SK-MEL-5 (cell line): ENCODE measurements around the gene GRID2. TPM values are rescaled to one million over a fixed set of nuclear protein-coding genes. Genes with fewer than 3 reads are reported as not detected.

Source experiments
- DNase-seq: peaks from one replicate; pipeline ENCODE4 v3.0.0-alpha.2; 2016; ENCODE audit warnings: low read depth, low spot score
- in situ Hi-C: cut with HindIII; loops from 2 replicates; pipeline ENCODE4 v1.10.0; 2016; ENCODE audit warnings: low sequenced_read_pairs, high pct_unique_total_duplicates, low pct_unique_long_range_greater_than_20kb
- total RNA-seq: library from RNA; depleted of rRNA; stranded (reverse); fragments of >200 nt; shearing (Covaris generic); gene quantifications from 2 replicates; pipeline ENCODE4 v1.2.3, GENCODE V29; 2014

GRID2 gene
- total RNA-seq, 1 experiment from 2014 or later: not detected

GRCh38 chr4:92279296-92279695, 24.5 kb upstream of the GRID2 start:
- in situ Hi-C loops: no loop called here
- no peak for DNase-seq

GRCh38 chr4:92299152-92299551, 4.6 kb upstream of the GRID2 start:
- in situ Hi-C loops: no loop called here

DNA sequence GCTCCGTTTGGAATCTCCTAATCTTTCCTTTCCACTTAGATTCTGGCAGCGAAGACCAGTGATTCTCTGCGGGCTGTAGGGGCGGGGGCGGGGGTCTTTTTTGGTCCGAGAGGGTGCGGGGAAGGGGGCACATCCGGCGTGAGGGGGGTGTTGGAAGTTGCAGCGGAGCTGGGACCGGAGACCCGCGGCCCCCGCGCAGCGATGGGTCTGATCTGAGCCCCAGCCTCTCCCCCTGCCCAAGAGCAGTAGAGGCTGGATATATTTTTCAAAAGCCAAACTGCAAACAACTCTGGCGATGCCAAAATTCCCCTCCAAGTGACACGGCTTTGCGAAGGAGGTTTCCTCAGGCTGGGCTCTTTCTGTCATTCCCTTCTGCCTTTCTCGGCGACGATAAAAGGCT, 355 bp downstream of the GRID2 start:
- in situ Hi-C loops: no loop called here
- DNase-seq: no peak

More at GRCh38 chr4:92299152-92299551, 4.6 kb upstream of the GRID2 start:
- DNase-seq: peak; percentile 2

- no peak for DNase-seq
- in situ Hi-C loops: no loop called here
These were observed 840 bp downstream of the GRID2 start for GRCh38 chr4:92304606-92305005.

GRCh38 chr4:92305148-92305877, 1.5 kb downstream of the GRID2 start:
- peak; percentile 4 for DNase-seq
- in situ Hi-C loops: no loop called here

DNA sequence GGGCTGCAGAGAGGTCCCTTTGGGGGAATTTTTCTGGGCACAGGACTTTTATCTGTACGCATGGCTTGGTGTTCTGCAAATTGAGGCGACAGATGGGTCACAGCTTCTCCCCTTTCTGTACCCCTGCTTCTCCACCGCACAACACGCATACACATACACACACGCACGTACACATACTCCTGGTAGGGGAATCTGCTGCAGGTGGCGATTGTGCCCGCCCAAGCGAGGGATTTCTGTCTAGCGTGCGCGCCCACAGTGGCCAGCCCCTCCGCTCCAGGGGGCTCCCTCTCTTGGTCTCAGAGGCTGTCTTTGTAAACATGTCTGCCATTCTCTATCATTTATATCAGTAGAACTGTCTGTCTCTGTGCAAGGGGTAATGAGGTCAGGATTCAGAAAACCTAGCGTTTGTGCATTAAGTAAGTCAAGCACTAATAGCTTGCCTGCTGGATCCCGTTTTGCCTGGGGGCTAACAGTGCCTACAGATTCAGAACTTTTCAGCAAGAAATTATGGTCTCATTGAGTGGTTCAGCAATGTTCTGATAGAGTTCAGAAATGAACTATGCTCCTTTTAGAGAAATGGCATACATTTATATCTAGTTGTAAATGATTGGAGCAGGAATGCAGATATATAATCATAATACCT, 2.2 kb downstream of the GRID2 start:
- DNase-seq: no peak
- in situ Hi-C loops: no loop called here

DNA sequence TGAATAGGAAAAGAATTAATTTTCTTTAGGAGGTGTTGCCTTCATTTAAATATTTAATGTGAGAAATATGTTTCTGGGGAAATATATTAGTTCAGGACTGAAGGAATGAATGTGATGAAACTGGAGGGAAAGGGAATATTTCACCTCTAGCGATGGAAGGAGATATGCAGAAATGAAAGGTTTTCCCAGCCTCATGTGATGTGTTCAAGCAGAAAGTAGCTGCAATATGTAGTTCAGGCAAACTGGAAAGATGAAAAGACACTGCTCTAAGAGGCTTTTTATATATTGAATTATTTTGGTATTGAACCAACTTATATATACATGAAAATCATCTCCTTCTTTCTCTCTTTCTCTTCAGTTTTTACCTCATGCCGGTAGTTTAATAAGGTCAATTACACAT, 3.4 kb downstream of the GRID2 start:
- in situ Hi-C loops: no loop called here
- DNase-seq: no peak

GRCh38 chr4:92307866-92308265, 4.1 kb downstream of the GRID2 start:
- no peak for DNase-seq
- in situ Hi-C loops: no loop called here

DNA sequence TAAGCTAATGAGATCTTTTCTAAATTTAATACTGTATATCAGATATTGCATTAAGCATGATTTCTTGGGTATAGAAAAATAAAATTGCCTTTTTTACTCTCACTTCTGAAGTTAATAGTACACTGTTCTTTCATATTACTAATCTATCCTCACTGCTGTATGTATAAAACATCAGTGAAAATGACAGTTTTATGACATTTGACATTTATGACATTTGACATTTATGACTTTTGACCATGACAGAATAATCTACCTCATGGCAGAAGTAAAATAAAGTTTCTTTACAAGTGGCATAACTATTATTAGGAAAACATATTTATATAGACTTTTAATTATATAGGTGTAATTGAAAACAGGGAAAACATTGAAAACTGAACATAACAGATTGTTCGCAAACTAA, 13.3 kb downstream of the GRID2 start:
- no peak for DNase-seq
- in situ Hi-C loops: no loop called here

DNA sequence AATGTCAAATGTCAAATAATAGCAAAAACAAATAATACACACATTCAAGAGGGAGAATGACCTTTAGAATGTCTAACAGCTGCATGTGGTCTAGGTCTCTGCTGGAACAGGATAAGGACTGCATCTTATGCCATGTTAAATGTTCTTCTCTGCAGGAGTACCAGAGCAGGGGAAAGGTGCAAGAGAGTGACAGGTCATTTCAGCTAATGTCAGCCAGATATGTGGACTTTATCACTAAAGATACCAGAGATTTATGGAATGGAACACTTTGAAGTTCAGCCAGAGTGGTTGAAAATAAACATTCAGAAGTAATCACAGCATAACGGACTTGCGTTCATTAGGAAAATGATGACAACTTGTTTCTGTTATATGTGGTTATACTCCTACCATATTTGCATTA, 24.3 kb downstream of the GRID2 start:
- DNase-seq: no peak
- in situ Hi-C loops: no loop called here

- no peak for DNase-seq
- in situ Hi-C loops: no loop called here
These were observed 29.2 kb downstream of the GRID2 start for GRCh38 chr4:92333016-92333415.

DNA sequence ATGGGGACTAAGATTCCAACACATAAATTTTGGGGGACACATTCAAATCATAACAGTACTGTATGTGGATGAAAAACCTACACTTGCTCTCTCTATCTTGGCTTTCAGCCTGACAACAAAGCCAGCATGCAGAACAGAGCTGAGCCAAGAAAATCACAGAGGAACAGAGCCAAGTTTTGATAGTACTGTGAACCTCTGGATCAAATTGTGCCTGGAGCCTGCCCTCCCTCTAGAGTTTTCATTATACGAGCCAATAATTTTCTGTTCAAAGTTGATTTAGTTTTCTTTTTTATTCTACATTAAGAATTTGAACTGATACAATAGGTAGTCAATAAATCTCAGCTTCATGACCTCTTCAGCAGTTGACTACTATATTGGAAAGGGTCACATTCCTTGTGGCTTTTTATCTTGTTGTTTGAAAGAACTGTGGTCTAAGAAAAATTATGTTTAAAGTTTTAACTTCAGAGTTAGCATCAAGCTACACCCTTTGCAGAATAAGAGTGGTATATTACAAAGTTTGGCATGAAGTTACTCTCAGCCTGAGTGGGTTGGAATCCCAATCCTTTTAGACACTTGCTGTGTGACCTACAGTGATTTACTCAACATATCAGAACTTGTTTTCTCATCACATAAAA, 31.1 kb downstream of the GRID2 start:
- DNase-seq: no peak
- in situ Hi-C loops: no loop called here

DNA sequence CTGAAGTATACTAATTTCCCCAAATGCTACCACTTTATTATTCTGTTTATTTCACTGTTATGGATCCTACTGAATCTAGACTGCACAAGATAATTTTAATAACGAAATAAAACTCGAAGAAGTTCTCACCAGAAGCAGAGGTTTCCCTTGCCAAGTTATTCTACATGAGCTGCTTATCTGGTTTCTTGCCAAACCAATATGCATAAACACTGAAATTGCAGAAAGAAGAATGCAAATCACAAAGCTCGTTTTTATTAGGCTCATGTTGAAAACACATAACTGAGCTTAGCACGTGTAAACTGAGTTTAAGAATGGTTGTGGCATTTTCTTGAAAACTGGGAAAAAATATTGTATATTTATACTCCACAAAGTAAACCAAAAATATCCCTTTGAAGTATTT, 35.9 kb downstream of the GRID2 start:
- no peak for DNase-seq
- in situ Hi-C loops: no loop called here

DNA sequence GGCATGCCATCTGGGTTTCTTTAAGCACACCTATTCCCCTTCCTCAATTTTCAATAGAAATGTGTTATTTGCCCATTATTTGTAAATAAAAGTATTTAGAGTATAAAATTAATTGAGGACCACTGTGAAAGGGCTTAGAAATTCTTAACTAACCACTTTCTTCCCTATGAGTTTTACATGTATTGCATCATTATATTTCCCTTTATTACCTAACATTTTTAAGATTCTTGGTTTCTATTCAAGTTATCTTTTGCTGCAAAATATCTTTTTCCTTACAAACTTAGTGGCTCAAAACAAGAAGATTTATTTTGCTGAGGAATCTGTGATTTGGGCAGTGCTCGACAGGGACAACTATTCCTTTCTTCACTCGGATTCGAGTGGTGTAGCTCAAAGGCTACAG, 40.5 kb downstream of the GRID2 start:
- in situ Hi-C loops: no loop called here
- DNase-seq: no peak

DNA sequence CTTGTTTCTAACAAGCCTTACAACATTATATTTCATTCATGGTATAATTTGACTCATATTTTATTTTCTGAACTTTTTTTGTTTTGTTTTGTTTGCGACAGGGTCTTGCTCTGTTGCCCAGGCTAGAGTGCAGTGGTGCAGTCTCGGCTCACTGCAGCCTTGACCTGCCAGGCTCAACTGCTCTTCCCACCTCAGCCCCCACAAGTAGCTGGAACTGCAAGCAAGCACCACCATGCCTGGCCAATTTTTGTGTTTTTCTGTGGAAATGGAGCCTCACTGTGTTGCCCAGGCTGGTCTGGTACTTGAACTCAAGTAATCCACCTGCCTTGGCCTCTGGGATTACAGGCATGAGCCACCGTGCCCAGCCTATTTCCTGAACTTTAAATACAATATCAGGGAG, 42.5 kb downstream of the GRID2 start:
- no peak for DNase-seq

DNA sequence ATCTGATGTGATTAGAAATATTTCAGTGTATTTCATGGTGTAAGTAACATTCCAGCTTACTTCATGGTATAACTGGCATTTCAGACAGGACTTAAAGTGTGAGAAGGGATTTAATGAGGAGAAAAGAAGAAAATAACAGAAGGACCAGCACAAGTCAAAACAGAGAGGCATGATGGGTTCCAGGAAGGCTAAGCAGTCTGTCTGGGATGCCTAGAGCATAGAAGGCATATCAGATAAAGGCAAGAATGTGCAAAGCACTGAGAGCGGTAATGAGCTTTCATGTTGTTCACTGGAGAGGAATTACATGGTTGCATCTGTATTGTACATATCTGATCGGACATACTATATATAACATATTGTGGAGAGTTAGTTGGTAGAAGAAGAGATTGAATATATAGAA, 54.2 kb downstream of the GRID2 start:
- no peak for DNase-seq
- in situ Hi-C loops: no loop called here

More for the DNA sequence above, 42.5 kb downstream of the GRID2 start:
- in situ Hi-C loops: no loop called here

GRCh38 chr4:92359491-92359890, 55.7 kb downstream of the GRID2 start:
- in situ Hi-C loops: no loop called here
- DNase-seq: no peak

- no peak for DNase-seq
- in situ Hi-C loops: no loop called here
These were observed 58.3 kb downstream of the GRID2 start for GRCh38 chr4:92362028-92362427.

GRCh38 chr4:92368653-92369052, 64.9 kb downstream of the GRID2 start:
- DNase-seq: no peak
- in situ Hi-C loops: no loop called here
